GDM1 (cell line): ENCODE results near the gene CPEB1.

ENCODE experiments used
- DNase-seq: peaks from one replicate; lab custom pipeline; 2025; lab: John Stamatoyannopoulos, UW

Gene CPEB1

GRCh38 chr15:82595203-82595602 is 52.0 kb downstream of the CPEB1 start:
- DNase-seq = no peak

- DNase-seq = no peak
These were observed 59.4 kb downstream of the CPEB1 start for GRCh38 chr15:82587805-82588204.

DNA sequence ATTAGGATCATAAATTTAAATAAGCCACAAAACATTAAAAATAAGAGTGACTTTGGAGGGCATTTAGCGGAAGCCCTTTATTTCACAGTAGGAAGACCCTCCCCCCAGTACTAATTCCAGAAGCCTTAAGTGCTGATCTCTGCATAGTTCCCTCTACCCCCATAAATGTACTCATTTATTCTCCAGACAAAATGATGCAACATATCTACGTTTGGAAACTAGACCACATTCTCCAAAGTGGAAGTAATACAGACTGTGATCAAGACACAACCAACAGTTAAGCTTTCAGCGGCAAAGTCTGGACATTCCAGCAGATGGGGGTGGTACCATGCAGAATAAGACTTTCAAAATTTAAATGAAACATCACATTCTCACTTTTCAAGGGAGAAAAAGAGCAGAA is 62.1 kb downstream of the CPEB1 start:
- no peak for DNase-seq

GRCh38 chr15:82580713-82581112 is 66.5 kb downstream of the CPEB1 start:
- DNase-seq = no peak

DNA sequence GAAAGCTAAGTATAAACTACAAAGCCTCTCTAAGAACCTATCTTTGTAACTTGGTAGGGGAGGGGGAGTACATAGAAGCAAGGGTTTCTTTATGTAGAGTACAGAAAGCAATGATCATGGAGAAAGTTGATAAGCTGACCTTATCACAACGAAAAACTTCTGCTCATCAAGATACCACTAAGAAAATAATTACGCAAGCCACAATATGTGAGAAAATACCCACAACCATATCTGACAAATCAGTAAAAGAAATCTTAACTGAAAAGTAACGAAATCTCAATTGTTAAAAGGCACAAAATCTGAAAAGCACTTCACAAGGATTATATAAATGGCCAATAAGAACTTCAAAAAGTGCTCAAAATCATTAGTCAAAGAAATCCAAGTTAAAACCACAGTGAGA is 71.8 kb downstream of the CPEB1 start:
- no peak for DNase-seq

GRCh38 chr15:82572986-82573385 is 74.2 kb downstream of the CPEB1 start:
- no peak for DNase-seq

GRCh38 chr15:82572311-82572710 is 74.9 kb downstream of the CPEB1 start:
- no peak for DNase-seq

DNA sequence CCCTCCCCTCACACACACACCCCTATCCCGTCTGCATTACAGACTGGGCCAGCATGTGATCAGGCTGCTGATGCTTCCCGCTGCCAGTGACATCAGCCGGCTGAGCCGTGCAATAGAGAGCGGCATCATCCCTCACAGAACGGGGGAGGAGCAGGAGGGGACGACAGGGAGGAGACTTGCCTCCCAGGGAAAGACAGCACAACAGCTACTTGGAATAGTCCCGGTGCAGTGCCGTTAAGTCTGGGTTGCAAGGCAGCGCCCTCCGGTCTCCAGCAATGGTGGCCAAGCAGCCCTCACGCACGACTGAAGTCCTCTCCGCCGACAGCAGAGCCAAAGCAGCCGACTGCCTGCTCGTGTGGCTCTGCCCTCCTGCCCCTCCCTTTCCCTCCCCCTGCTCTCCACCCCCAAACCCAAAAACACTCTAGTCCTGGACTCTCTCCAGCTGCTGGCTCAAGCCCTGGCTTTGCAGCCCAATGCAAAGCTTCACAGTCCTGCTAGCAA is 75.4 kb downstream of the CPEB1 start:
- no peak for DNase-seq

GRCh38 chr15:82570721-82571508 is 76.2 kb downstream of the CPEB1 start:
- DNase-seq = no peak

DNA sequence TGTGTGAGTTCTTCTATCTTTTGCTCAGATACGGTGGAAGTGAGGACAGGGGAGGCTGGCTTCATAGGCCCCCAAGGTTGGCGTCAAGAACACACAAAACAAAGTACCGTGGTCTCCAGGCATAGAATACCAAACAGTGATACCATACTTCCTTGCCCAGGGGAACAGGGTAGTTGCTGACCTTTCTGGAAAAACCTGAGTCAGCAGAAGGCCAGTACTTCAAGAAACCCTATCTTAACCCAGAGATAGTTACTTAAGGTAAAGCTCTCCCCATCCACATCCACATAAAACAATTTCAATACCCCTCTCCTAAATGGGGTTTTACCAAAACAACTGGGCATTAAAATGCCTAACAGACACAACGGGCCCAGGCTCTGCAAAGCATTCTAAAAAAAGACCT is 77.3 kb downstream of the CPEB1 start:
- no peak for DNase-seq

GRCh38 chr15:82568986-82569385 is 78.2 kb downstream of the CPEB1 start:
- no peak for DNase-seq

GRCh38 chr15:82567661-82568060 is 79.5 kb downstream of the CPEB1 start:
- no peak for DNase-seq

GRCh38 chr15:82566690-82567089 is 80.5 kb downstream of the CPEB1 start:
- DNase-seq = no peak

- DNase-seq = no peak
These were observed 88.7 kb downstream of the CPEB1 start for GRCh38 chr15:82558502-82558901.

DNA sequence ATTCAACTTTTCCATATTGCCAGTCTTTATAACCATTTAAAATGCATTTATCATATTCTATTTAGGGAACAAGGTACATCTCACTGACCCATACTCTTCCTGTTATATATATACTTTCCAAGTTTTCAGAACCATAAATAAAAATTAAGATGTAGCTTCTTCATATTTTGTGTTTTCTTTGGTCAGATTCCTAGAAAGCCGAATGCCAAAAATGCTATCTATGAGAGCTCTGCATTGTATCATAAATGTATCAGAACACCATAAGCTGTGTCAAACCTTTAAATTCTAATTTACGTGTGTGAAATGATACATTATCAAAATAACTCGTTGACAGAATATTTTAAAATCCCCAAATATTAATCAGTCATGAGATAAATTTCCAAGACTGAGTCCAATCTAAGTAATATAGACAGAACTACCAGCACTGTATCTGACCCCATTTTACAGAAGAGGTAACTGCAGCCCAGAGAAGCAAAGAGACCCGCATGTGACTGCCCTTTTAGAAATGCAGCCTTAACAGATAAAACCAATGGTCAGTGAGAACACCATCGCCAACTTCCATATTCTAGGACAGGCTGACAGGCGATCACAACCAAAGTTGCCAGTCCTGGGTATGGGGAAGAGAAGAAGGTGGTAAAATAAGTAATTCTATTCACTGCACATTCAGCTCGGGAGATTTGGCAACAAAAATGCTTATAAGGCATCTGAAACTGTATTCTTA is 90.7 kb downstream of the CPEB1 start:
- DNase-seq = no peak

DNA sequence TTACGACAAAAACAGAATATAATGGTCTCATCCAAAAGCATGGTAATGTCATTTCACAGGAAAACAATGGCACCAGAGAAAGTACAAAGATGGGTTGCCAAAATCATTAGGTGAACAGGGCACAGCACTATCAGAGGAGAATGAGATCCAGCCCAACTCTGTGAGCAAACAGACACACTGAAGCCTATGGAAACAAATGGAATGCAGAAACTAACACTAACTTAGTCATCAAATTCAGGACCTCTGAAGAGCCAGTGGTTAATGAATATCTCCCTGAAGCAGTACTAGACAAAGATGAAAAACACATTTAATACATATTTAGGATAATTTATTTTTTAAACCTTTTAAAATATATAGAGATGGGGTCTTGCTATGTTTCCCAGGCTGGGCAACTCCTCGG is 92.3 kb downstream of the CPEB1 start:
- DNase-seq = no peak

- no peak for DNase-seq
These were observed 92.8 kb downstream of the CPEB1 start for GRCh38 chr15:82554351-82554750.

- DNase-seq = no peak
These were observed 93.3 kb downstream of the CPEB1 start for GRCh38 chr15:82553846-82554245.

- no peak for DNase-seq
These were observed 94.3 kb downstream of the CPEB1 start for GRCh38 chr15:82552861-82553260.

DNA sequence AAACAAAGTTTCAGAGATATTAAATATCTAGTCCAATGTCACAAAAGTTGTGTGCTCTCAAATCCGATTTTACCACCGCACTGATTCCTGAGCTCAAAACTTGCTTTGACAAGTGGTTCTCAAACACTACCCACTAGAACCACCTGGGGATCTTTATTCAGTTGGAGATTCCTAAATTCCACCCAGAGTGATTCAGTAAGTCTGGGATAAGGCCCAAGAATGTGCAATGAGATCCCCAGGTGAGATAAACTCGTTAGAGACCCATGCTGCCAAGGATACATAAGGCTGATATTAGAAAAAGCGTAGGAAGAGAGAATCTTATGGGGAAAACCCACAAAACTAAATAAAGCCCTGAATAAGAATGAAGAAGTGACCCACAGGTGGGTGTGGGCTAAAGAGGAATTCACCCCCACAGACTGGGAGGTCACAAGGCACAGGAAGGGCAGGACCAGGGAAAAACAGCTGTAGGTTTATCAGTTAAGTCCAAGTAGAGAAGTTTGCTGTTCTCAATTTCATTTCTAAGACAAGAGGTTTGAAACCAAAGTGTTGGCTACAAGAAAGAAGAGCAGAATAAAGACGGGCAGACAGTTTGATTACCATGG is 95.4 kb downstream of the CPEB1 start:
- DNase-seq = no peak

DNA sequence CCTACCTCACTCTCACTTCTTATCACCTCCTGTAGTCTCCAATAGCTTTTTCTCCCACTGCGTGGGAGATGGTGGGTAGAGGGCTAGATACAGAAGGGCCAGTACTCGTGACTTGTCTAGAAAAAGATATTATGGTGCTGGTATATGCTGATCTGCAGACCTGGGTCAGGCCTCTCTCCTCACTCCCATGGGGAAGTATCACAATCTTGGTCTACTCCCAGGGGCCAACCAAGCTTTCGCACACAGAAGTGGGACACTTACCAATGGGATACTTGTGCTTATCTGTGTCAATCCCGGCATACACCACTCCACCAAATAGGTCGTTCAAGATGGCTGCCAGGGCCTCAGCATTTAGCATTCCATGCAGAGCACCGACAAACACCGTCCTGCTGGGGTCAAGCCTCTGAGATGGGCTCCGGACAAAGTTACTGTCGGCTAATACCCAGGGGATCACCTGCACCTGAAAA is 97.9 kb downstream of the CPEB1 start:
- no peak for DNase-seq

GRCh38 chr15:82548700-82549099 is 98.5 kb downstream of the CPEB1 start:
- no peak for DNase-seq

DNA sequence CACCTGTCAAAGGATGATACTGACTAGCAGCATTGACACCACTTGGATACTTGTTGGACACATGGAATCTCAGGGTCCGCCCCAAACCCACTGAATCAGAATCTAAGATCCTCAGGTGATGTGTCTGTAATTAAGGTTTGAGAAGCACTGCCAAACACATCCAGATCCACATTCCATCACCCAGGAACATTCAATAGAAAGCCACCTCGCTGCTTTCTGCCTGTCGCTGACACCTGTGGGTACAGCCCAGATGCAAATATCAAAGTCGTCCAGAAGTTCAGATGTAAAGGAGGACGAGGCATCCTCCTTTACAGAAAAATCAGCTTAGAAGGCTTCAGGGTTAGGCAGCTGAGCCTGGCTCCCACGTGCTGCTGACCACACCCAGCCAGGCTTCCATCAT is 101.7 kb downstream of the CPEB1 start:
- DNase-seq = no peak
